Amygdala (tissue), 56 donors: ENCODE data around the gene ARSK.

ENCODE experiments used
- DNase-seq, 56 donors: peaks; one replicate each; lab custom pipeline; 2025; lab: John Stamatoyannopoulos, UW

The ARSK gene

GRCh38 chr5:95563367-95563766, 8.5 kb downstream of the ARSK start:
- DNase-seq = no peak

DNA sequence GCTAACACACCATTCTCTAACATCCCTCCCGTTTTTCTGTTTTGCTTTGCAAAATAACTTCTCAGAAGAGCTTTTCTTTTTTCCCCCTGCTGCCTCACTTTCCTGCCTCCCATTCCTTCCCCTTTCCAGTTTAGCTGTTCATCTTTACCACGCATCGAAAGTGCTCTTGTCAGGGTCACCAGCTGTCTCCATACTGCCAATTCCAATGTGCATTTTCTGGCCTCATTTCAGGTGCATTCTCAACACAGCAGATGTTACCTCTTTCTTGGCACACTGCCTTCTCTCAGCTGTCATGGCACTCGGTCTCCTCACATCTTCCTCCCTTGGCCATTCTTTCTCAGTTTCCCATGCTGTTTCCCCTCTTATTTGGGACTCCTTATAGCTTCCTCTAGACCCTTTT, 9.5 kb downstream of the ARSK start:
- DNase-seq = no peak

- no peak for DNase-seq
Observed at GRCh38 chr5:95565280-95565920, 10.5 kb downstream of the ARSK start.

GRCh38 chr5:95572016-95572415, 17.1 kb downstream of the ARSK start:
- DNase-seq = no peak

GRCh38 chr5:95581576-95581975, 26.7 kb downstream of the ARSK start:
- no peak for DNase-seq

DNA sequence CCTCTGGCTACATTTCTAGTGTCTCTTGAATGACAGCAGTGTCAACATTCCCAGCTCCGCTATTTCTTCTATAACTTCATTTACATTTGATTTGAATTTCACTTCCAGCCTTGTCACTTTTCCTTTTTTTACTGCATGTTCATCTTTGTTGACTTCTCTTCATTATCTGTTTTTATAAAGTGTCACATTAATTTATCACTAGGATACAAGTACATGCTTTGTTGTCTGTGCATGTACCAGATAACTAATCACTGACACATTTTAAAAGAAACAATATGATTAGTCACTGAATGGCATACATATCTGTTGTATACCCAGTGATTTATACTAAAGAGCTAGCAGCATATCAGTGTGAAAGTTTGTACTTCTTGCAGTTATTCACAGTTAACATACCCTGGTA, 29.1 kb downstream of the ARSK start:
- DNase-seq = no peak

GRCh38 chr5:95590880-95591279, 36.0 kb downstream of the ARSK start:
- no peak for DNase-seq

- DNase-seq = no peak
Observed at GRCh38 chr5:95591490-95591901, 36.6 kb downstream of the ARSK start.

DNA sequence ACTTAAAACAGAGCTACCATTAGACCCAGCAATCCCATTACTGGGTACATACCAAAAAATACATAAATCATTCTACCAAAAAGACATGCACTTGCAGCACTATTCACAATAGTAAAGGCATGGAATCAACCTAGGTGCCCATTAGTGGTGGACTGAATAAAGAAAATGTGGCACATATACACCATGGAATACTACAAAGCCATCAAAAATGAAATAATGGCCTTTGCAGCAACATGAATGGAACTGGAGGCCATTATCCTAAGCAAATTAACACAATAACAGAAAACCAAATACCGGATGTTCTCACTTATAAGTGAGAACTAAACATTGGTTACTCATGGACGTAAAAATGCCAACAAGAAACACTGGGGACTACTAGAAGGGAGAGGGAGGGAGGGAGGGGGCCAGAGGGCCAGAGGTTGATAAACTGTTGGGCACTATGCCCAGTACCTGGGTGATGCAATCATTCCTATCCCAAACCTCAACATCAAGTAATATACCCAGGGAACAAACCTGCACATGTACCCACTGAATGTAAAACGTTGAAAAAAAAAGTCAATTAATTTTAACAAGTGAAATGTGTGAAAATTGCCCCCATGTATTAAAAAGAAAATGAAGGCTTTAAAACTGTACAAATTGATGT, 40.5 kb downstream of the ARSK start:
- DNase-seq = no peak

GRCh38 chr5:95599252-95599651, 44.4 kb downstream of the ARSK start:
- no peak for DNase-seq

DNA sequence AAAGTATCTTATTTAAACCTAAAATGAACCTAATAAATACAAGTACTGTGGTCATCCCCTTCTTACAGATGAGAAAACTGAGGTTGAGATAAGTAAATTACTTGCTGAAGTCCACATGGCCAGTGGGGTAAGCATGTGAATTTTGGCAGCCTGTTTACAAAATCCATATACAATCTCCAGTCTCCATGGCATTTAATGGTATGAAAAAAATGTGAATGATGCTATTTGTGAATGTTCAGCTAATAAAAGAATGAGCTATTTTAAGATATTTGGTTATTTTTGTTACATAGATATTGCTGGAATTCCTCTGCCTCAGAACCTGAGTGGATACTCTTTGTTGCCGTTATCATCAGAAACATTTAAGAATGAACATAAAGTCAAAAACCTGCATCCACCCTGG, 45.7 kb downstream of the ARSK start:
- DNase-seq = no peak

DNA sequence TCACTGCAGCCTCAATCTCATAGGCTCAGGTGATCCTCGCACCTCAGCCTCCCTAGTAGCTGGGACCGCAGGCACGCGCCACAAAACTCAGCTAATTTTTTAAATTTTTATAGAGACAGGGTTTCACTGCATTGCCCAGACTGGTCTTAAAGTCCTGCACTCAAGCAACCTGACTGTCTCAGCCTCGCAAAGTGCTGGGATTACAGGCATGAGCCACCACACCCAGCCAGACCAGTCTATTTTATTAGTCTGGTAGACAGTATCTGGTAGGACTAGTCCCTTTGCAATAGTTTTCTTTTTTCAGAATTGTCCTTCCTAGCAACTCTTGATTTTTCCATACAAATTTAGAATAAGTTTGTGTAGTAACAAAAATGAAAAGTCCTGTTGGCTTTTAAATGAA, 50.9 kb downstream of the ARSK start:
- no peak for DNase-seq

DNA sequence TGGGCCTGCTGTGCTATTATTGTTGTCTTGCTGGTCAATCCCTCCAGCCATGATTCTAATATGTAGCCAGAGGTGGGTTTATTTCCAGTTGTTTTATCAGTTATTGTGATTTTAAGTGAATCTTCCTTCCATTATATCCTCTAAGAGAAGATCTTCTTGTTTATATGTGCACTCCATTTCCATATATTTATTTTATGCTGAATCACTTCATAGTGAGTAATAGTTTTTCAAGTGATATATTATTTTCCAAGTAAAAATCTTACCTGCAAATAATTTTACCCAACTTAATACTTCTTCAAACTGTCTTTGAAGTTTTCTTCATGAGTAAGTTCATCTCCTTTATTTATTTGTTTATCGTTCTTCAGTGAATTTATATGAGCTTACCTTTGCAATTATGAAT, 51.5 kb downstream of the ARSK start:
- no peak for DNase-seq

- DNase-seq = no peak
Observed at GRCh38 chr5:95609711-95610110, 54.8 kb downstream of the ARSK start.

- no peak for DNase-seq
Observed at GRCh38 chr5:95610546-95610945, 55.6 kb downstream of the ARSK start.

- no peak for DNase-seq
Observed at GRCh38 chr5:95611396-95611795, 56.5 kb downstream of the ARSK start.

- DNase-seq = no peak
Observed at GRCh38 chr5:95613514-95613913, 58.6 kb downstream of the ARSK start.

GRCh38 chr5:95615164-95615467, 60.2 kb downstream of the ARSK start:
- DNase-seq = no peak

GRCh38 chr5:95617057-95617456, 62.2 kb downstream of the ARSK start:
- no peak for DNase-seq

- no peak for DNase-seq
Observed at GRCh38 chr5:95619096-95619495, 64.2 kb downstream of the ARSK start.

DNA sequence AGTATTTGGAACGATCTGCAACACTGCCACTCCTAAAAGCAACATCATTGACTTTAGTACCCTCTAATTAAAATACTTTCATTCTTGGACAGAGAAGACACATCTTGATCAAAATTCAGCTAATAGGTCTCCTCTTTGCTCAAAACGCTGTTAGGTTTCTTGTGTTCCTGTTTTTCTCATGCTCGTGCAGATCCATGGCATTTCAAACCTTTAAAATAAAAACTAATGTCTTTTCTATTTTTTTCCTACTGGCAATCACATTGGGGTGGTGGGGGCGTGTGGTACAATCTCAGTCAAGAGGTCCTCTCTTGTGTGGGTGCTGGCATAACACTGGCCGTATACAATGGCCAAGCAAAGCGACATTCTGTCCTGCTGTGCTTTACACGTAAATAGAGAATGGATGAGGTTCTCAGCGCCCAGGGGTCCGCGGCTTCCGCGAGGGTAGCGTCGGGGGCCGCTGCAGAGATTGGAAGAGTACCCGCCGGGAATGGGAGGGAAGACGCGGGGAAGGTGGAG, 64.7 kb downstream of the ARSK start:
- peak in 2 of 56 donors; percentile 22 to 23 for DNase-seq

GRCh38 chr5:95620030-95620869, 65.3 kb downstream of the ARSK start, which contains the start of gene GPR150:
Gene GPR150, plus strand, starts transcription at chr5:95620087. Its CDS starts 189 bp downstream, at chr5:95620276.
- peak in 18 of 56 donors; percentile 6 to 44 (median 31) for DNase-seq
